ENCODE data around the gene SEC24C.
A peak's percentile ranks its signal among the peaks of the same experiment; 100 is the strongest.
"Not testable (repeated sequence)": the region's sequence is repeated elsewhere in the genome, so short reads cannot be mapped to it uniquely, and the experiment has no call there.

SEC24C gene

DNA sequence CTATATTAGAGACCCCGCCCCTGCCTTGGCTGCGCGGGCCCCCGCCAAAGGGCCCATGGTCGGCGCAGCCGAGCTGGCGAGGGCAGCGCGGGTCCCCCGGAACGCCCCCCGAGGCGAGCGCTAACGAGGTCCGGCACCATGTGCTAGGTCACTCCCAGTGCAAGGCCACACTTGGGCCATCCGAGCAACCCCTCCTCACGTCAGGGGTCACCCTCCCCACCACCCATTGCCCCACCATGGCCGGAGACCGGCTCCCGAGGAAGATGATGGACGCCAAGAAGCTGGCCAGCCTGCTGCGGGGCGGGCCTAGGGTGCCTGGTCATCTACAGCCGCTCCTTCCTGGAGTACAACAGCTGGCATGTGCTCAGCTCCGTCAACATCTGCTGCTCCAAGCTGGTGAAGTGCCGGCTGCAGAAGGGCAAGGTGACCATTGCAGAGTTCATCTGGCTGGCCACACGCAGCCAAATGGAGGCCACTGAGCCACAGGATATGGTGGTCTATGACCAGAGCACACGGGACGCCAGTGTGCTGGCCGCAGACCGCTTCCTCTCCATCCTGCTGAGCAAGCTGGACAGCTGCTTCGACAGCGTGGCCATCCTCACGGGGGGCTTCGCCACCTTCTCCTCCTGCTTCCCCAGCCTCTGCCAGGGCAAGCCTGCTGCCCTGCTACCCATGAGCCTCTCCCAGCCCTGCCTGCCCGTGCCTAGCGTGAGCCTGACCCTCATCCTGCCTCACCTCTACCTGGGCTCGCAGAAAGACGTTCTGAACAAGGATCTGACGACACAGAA lies 12.4 kb upstream of the SEC24C start:
- DNase-seq, result peak in 1 of 2 experiments; percentile 0

DNA sequence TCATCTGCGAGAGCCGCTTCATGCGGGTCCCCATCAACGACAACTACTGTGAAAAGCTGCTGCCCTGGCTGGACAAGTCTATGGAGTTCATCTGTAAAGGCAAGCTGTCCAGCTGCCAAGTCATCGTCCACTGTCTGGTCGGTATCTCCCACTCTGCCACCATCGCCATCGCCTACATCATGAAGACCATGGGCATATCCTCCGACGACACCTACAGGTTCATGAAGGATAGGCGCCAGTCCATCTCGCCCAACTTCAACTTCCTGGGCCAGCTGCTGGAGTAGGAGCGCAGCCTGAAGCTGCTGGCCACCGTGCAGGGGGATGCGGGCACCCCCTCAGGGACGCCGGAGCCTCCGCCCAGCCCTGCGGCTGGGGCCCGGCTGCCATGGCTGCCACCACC lies 11.7 kb upstream of the SEC24C start:
- no peak for DNase-seq

DNA sequence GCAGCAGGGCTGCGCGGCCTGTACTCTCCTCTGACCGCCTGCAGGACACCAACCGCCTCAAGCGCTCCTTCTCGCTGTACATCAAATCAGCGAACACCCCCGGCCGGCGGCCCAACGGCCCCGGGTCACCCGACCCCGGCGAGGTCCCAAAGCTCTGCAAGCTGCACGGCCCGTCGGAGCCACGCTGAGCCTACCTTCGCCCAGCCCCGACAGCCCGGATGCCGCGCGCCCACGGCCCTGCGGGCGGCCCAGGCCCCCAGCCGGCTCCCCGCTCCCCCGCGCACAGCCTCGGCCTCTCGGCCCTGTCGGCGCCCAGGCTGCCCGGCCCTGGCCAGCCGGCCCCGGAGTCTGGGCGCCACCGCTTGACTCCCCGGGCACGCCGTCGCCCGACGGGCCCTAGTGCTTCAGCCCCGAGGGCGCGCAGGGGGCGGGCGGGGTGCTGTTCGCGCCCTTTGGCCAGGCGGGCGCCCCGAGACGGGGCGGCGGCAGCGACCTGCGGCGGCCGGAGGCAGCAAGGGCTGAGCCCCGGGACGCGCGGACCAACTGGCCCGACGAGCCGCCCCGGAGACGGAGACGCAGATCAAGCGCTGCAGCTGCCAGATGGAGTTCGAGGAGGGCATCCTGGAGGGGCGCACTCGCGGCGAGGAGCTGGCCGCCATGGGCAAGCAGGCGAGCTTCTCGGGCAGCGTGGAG lies 11.1 kb upstream of the SEC24C start:
- DNase-seq, result no peak

DNA sequence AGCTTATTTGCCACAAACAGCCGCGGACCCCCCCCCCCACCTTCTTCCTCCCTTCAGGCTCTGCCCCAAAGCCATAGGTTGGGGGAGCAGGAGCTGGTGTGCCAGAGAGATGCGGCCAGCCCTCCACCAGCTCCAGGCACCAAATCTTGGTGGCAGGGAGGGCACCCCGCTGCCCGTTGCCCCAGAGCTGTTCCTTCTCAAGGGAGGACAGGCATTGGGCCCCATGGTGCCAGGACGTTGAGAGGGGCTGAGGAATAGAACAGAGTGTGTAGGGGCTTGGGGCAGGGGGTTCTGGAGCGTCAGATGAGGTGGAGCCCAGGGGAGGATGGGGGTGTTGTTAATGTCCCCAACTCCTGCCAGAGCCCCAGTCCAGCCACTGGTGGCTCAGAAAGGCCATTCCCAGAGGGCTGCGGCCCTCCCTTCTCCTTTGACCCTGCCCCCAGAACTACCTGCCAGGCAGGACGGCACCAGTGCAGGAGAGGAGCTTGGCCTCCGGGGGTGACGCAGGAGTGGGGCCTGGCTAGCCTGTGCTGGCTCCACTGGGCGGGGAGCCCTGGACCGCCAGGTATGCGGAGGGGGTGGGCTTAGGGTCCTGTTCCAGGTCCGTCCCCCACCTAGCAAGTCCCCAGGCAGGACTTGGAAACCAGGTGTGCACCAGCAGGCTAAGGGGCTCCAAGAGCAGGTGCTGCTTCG lies 10.0 kb upstream of the SEC24C start:
- DNase-seq, result no peak

DNA sequence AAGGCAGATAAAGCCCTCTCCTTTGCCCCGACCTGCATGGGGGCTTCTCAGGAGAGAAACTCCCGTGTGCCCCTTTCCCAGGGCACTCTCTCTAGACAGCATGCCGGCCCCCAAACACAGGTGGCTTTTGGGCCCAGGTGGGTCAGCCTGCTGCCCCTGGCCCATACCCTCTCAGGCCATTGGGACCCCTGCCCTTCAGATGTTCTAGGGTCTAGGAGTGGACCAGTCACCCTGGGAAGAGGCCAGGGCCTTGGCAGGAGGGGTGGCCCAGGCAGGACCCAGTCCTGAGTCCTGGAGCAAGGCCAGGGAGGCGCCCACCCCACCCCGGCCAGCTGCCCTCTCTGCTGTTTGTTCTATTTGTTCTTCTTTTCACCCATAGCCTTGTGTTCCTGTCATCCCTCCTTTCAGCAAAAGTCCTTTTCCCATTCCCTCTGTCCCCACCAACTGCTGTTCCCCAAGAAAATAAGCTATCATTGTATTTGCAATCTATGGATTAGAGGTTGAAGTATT lies 9.3 kb upstream of the SEC24C start:
- no peak for DNase-seq

DNA sequence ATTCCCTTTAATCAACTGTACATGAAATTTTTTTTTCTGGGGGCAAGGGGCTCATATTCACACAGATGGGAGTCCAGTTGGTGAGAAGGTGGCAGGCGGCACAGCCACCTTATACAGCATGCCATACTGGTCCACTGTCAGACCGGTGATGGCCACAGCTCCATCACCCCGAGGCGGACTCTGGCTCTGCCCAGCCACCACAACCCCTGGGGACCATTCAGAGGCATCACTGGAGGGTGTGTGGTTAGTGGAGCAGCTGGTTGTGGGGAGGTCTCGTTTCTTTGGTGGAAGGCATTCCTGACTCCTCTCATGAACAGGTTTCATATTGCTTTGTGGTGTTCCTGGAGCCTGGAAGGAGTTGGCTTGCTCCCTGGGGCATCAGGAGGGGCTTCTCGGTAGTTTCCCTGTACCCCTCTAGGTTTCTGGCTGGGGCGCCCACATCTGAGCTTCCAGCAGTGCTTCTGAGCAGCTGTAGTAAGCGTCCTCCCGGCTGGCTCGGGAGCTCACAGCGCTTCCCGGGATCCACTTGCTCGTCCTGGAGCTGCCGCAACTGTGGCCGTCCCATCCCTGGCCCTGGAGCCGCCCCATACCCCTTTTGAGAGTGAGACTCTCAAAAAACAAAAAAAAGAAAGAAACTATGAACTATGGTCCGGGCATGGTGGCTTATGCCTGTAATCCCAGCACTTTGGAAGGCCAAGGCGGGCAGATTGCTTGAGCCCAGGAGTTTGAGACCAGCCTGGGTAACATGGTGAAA lies 3.5 kb upstream of the SEC24C start:
- DNase-seq, result not testable (repeated sequence)

DNA sequence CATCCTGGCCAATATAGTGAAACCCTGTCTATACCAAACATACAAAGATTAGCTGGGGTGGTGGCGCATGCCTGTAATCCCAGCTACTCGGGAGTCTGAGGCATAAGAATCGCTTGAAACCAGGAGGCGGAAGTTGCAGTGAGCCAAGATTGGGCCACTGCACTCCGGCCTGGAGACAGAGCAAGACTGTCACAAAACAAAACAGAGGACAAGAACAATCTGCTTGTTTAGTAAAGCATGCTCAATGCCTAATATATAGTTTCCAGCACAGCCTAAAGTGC lies 1.8 kb upstream of the SEC24C start:
- no peak for DNase-seq

DNA sequence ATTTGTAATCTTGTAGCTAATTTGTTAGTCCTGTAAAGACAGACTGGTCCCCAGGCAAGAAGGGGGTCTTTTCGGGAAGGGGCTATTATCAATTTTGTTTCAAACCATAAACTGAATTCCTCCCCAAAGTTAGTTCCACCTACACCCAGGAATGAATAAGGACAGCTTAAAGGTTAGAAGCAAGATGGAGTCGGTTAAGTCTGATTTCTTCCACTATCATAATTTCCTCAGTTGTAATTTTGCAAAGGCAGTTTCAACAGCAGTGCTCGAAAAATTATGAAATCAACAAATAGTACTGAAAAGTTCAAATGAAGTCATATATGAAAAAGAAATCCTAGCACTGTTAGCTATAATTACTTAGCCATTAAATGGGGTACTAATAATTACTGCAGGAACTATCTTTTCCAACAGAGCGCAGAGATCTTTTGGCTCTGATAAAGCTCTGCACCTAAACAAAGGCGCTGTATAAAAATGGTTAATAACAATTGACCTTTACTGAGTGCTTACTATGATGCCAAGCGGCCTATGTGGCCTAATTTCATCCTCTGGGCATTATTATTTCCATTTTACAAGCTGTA lies 756 bp upstream of the SEC24C start:
- no peak for DNase-seq

DNA sequence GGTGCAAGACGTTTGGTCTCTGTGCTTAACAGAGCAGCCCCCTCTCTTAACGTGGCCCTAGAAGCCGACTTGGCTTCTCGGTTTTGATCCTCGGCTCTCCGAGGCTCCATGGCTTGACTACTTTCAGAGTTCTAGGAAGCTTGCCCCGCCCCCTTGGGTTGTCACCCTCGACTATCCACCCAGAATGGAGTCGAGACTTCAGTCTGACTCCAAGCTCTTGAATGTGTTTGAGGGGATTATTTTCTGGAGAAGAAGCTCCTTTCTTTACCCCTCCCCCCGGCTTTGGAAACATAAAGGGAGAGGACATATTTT lies 448 bp downstream of the SEC24C start:
- DNase-seq, result peak; percentile 1 to 7

DNA sequence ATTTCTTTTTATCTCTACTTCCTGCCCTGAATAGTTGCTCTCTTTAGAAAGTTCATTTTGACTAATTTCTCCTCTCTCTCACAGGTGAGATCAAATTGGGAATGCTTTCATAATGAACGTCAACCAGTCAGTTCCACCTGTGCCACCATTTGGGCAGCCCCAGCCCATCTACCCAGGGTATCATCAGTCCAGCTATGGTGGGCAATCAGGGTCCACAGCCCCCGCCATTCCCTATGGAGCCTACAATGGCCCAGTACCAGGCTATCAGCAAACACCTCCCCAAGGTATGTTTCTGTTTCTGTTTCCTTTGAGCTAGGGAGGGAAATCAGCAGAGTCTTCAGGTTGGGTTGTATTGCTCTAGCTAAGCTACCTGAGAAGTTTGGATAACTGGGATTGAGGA lies 2.5 kb downstream of the SEC24C start:
- DNase-seq, result no peak

DNA sequence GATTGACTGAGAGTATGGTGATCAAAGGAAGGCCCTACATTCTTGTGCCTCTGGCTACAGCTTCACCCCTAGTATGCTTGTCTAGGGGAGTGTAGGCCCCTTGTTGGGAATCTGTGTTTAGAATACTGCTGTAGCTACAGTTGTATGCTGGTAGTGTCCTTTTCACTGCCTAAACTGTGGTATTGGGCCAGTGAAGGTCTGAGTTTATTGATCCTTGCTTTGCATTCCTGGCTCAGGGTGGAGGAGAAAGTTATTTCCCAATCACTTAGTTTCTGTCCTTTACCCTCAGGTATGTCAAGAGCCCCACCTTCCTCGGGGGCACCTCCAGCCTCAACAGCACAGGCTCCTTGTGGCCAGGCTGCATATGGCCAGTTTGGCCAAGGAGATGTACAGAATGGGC lies 6.6 kb downstream of the SEC24C start:
- no peak for DNase-seq

DNA sequence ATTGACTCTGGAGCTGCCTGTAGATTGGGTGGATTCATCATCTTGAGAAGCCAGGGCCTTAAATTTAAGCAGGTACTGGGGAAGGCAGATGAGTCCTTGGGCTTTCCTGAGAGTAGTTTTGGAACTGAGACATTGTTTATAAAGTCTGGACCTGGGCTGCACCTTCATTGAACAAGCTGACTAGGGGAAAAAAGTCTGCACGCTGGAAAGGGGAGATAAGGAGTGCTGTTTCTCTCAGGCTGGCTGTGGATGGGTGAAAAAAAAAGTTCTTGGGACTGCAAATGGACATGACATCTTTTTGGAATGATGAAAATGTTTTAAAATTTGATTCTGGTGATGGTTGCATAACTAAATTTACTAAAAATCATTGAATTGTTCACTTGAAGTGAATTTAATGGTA lies 12.0 kb downstream of the SEC24C start:
- no peak for DNase-seq

DNA sequence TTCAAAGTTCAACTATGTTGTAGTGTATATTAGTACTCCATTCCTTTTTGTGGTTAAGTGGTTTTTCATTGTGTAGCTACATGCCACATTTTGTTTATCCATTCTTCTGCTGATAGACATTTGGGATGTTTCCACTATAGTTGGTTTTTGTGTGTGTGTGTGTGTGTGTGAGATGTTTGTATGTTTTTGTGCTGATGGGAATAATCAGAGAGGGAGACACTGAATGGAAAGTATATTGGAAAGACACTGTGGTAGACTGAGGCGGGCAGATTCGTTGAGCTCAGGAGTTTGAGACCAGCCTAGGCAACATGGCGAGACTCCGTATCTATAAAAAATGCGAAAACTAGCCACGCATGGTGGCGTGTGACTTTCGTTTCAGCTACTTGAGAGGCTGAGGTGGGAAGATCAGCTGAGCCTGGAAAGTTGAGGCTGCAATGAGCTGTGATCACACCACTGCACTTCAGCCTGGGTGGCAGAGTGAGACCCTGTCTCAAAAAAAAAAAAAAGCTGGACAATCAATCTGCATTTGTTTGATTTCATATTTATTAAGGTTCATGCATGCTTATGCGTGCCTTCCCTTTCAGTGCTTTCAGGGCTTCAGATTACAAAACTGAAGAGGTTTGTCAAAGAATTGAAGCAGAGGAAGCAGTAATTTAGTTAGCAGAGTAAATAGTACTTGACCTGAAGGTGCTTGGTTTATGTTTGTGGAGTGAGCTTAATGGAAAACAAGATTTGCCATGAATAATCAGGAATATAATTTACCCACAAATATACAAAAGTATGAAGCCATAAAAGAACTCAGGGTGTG lies 14.7 kb downstream of the SEC24C start:
- DNase-seq, result no peak

DNA sequence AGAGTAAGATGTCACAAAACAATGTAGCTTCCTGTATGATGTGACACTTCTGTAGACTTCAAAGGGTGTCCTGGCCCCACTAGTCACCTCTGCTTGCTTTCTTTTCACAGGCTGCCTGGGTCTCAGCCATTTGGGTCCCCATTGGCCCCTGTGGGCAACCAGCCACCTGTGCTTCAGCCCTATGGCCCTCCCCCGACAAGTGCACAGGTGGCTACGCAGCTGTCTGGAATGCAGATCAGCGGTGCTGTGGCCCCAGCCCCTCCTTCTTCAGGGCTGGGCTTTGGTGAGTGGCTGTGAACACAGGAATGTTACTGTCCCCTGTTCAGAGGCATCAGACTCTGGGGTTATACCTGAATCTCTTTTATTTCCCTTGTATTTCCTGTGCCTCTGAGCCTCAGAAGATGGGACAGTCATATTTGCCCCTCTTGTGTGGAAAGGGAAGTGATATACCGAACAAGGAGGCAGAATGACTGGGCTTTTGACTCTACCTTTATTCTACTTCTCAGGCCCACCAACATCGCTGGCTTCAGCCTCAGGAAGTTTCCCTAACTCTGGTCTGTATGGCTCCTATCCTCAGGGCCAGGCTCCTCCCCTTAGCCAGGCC lies 15.4 kb downstream of the SEC24C start:
- DNase-seq, result no peak

DNA sequence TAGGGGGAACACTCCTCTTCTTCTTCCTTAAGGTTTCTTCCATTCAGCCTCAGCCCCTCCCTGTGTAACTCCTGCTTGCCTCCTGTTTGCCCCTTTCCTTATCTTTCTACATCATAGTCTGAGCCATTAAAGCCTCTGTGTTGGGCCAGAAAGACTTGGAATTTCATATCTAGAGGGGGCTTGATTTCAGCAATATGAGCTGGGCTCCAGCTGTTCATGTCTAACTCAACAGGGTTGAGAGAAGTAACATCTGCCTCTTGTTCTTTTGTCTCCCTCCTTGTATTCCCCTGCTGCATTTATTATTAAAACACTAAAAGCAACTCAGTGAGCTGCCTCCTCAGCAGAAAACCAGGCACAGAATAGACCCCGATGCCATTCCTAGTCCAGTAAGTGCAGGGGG lies 17.6 kb downstream of the SEC24C start:
- DNase-seq, result no peak

DNA sequence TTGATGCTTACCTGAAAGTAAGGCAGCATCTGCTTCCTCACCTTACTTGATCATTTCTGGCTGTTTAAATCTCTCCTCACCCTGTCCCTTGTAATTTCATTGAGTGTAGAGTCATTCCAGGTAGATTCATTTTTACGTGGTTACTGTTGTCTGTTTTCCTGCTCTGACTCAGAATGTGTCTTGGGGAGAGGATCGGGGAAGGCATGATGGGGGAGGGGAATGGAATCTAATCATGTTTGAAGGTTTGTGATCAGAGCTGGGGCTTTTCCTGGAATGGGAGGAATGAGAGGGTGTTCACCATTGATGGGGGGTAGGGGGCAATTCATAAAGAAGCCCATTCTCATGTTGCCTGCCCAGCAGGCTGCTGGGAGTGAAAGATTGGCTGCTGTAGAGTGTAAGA lies 18.7 kb downstream of the SEC24C start:
- no peak for DNase-seq

DNA sequence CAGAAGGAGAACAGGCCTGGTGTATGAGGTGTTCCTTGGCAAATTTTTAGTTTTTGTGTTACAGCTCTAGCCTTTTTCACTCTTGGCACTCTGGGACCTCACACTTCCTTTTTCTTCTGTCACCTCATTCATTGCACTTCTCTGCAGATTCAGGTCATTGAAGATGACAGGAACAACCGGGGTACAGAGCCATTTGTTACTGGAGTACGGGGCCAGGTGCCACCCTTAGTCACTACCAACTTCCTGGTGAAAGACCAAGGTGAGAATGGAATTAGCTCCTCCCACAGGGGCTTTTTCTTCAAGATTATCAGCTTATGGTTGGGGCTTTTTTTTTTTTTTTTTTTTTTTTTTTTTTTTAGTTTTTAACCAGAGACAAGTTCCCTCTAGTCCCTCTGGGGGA lies 19.2 kb downstream of the SEC24C start:
- no peak for DNase-seq

DNA sequence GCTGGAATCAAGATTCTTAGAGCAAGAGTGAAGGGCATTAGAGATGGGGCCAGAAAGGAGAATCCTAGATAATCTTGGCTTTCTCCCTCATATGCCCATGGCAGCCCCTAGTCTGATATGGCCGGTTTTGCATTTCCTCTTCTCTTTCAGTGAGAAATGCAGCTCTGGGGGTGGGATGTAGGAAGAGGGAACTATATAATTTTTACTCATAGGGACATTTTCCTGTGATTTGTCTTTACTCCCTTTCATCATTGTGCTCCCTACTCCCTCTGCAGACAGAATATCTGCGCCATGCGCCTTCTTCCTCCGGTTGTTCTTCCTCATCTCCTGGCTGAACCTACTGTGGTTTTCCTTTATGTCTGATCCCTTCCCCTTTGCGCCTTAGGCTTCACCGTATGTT lies 20.9 kb downstream of the SEC24C start:
- DNase-seq, result no peak

DNA sequence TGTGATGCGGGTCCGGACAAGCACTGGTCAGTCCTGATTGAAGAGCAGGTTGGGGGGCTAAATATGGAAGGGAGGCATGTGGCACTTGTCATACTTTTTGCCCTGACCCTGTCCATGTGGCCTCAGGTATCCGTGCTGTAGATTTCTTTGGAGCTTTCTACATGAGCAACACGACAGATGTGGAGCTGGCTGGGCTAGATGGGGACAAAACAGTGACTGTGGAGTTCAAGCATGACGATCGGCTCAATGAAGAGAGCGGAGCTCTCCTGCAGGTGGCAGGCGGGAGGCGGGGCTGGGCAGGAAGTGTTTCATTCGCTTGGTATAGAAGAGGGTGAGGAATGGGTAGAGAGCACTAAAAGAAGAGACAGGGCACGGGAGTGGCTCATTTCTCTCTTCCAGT lies 24.7 kb downstream of the SEC24C start:
- DNase-seq, result no peak

DNA sequence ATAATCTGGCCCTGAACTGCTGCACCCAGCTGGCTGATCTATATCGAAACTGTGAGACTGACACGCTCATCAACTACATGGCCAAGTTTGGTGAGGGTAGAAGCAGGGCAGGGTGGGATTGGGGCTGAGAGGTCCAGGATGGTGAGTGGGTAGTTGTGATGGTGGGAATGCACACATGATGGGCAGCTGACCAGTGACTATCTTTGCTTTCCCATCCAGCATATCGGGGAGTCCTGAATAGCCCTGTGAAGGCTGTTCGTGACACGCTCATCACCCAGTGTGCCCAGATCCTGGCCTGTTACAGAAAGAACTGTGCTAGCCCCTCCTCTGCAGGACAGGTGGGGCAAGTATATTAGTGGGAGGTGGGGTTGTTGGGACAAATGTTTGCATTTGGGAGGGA lies 25.2 kb downstream of the SEC24C start:
- no peak for DNase-seq

DNA sequence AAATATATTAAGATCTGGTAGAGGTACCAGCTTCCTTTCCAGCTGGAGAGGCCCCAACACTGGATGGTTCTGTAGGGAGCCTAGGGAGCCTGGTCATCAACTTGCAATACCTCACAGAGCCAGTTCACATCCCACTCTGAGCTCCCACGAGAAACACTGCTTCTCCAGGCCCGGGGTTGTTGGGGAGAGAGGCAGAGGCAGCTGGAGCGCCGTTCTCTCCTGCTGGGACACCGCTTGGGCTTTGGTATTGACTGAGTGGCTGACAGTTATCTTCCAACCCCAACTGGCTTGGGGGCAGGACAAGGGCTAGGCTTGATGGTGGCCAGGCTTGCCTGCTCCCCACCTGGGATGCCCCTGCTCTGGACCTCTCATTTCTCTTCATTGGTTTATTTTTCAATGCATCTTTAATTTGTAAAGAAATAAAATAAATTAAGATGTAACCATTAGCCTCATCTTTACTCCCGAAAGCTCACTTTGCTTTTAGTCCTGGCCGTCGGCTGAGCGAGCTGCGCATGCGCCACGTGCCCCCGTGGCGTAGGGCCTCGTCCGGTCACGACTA lies 27.6 kb downstream of the SEC24C start:
- DNase-seq, result peak in 1 of 2 experiments; percentile 40
